Stimulated activated CD4-positive, alpha-beta T cell treated with anti-CD3 and anti-CD28 coated beads, Interleukin-1b, Interleukin-23, amount 100 ng/mL, for 4 hours (primary cell): ENCODE data around the gene LHFPL5.

Experiments used
- DNase-seq, 2 donors: peaks; one replicate each; pipeline ENCODE4 v3.0.0-alpha.2; 2020; ENCODE audit warnings: low read depth in 2 of 2

LHFPL5 gene

DNA sequence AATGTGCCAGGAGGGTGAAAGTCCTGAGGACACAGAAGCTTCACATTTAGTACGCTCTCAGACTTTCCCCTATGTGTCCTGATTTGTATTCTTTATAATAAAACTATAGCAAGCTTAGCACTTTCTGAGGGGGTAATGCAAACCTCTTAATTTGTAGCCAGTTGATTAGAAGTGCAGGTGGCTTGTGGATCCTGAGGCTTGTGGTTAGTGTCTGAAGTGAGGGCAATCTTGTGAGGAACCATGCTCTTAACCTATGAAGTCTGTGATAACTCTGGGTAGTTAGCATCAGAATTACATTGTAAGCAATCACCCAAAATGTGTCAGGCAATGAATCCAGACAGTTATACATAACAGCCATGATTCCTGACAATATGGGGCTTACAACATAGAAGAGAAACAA lies 51.1 kb downstream of the LHFPL5 start:
- no peak for DNase-seq

DNA sequence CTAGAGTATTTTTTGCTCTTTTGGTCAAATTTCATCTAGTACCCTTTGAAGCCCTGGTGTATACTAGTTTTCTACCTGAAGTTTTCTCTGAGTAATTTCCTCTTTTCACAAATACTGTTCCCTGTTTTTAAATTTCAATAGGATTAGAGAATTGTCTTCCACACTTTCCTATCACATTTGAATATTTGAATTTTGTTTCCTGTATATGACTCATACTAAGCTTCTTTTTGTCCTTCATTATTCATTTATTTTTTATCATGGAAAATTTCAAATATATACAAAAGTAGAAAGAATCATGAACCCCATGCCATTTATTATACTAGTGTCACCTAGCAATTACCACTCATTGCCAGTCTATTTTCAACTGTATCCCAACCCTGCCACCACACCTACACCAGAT lies 52.7 kb downstream of the LHFPL5 start:
- no peak for DNase-seq

DNA sequence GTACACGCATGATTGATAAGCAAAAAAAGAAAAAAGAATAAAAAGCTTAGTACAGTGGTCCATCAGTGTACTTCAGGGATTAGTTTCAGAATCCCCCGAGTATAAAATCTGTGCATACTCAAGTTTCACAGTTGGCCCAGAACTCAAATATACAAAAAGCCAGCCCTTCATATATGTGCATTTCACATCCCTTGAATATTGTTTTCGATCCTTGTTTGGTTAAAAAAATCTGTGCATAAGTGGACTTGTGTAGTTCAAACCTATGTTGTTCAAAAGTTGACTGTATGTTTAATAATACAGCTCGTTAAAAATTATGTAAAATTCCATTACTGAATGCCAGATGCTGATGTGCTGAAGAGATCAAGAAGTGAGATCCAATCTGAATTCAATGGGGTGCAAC lies 54.2 kb downstream of the LHFPL5 start:
- DNase-seq, result no peak
